HL-60/S4 (cell line): ENCODE measurements around the gene LINGO1.

ENCODE experiments used
- in situ Hi-C: fragments of 300-500 bp; cut with MboI; formaldehyde crosslinking; loops from 2 replicates; pipeline ENCODE4 v1.14.3; 2022; ENCODE audit warnings: low sequenced_read_pairs

Gene LINGO1

GRCh38 chr15:77573802-77574201 is 58.9 kb downstream of the LINGO1 start:
- in situ Hi-C loops: no loop called here

GRCh38 chr15:77572186-77572585 is 60.5 kb downstream of the LINGO1 start:
- in situ Hi-C loops: no loop called here

GRCh38 chr15:77571741-77572140 is 61.0 kb downstream of the LINGO1 start:
- in situ Hi-C loops: no loop called here

- in situ Hi-C loops: no loop called here
These were observed 61.5 kb downstream of the LINGO1 start for GRCh38 chr15:77571181-77571580.

- in situ Hi-C loops: no loop called here
These were observed 63.0 kb downstream of the LINGO1 start for GRCh38 chr15:77569729-77570125.

GRCh38 chr15:77568973-77569728 is 63.6 kb downstream of the LINGO1 start:
- in situ Hi-C loops: no loop called here

- in situ Hi-C loops: no loop called here
These were observed 64.4 kb downstream of the LINGO1 start for GRCh38 chr15:77568014-77568972.

- in situ Hi-C loops: no loop called here
These were observed 65.5 kb downstream of the LINGO1 start for GRCh38 chr15:77567202-77567601.

- in situ Hi-C loops: no loop called here
These were observed 66.6 kb downstream of the LINGO1 start for GRCh38 chr15:77566092-77566491.

GRCh38 chr15:77565378-77565915 is 67.3 kb downstream of the LINGO1 start:
- in situ Hi-C loops: no loop called here

GRCh38 chr15:77564938-77565337 is 67.8 kb downstream of the LINGO1 start:
- in situ Hi-C loops: no loop called here

GRCh38 chr15:77564341-77564740 is 68.4 kb downstream of the LINGO1 start:
- in situ Hi-C loops: no loop called here

GRCh38 chr15:77563623-77564156 is 69.0 kb downstream of the LINGO1 start:
- in situ Hi-C loops: no loop called here
